ENCODE measurements around the gene PHACTR1.

DNA sequence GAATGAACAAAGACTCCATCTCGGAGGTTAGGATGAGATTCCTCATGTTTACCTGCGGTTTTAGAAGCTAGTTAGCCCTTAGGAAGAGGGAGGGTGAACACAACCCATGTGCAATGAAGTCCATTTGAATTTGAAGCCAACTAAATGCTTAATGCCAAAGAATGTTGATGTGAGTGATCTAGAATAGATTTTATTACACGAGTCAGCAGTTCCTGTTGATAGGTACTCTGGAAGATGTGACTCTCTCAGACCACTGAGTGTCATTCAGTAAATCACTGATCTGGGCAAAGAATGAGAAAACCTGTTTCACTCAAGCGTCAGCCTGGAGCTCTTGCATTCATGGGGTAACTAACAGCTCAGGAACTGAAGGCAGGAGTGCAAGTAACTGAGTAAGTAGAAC is 505.5 kb downstream of the PHACTR1 start:
- TF ChIP-seq, protein P1, sequence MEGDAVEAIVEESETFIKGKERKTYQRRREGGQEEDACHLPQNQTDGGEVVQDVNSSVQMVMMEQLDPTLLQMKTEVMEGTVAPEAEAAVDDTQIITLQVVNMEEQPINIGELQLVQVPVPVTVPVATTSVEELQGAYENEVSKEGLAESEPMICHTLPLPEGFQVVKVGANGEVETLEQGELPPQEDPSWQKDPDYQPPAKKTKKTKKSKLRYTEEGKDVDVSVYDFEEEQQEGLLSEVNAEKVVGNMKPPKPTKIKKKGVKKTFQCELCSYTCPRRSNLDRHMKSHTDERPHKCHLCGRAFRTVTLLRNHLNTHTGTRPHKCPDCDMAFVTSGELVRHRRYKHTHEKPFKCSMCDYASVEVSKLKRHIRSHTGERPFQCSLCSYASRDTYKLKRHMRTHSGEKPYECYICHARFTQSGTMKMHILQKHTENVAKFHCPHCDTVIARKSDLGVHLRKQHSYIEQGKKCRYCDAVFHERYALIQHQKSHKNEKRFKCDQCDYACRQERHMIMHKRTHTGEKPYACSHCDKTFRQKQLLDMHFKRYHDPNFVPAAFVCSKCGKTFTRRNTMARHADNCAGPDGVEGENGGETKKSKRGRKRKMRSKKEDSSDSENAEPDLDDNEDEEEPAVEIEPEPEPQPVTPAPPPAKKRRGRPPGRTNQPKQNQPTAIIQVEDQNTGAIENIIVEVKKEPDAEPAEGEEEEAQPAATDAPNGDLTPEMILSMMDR (IDR thresholded peaks at IDR 0.05; ENCODE audit: insufficient read depth, low read length), result no peak
- TF ChIP-seq POLR2AphosphoS5 (IDR thresholded peaks at IDR 0.05; ENCODE audit: low read depth) (no peak), GABPA (IDR thresholded peaks at IDR 0.05; ENCODE audit: low read depth) (no peak)
